ENCODE results near the gene ENG.

ENG gene

GRCh38 chr9:127814619-127815511 lies 39.6 kb downstream of the ENG start:
- DNase-seq (ENCODE audit: low read depth): no peak

- DNase-seq (ENCODE audit: low read depth): no peak
Observed at GRCh38 chr9:127813686-127814226, 40.7 kb downstream of the ENG start.

DNA sequence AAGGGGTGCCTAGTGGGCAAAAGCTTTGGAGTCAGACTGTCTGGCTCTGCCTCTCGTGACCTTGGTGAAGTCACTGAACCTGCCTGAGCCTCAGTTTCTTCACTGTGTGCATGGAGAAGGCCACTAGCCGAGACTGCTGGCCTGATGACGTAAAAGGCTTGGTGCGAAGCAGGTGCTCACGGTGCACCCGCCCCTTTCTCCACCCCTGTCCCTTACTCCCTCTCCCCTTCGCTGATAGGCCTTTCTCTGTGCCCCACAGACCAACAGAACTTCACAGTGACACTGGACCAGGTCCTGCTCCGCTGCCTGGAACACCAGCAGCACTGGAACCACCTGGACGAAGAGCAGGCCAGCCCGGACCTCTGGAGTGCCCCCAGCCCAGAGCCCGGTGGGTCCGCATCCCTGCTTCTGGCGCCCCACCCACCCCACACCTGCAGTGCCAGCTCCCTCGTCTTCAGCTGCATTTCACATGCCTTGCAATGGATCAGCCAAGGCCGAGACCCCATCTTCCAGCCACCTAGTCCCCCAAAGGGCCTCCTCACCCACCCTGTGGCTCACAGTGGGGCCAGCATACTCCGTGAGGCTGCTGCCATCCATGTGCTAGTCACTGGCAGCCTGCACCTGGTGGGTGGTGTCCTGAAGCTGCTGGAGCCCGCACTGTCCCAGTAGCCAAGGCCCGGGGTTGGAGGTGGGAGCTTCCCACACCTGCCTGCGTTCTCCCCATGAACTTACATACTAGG lies 41.4 kb downstream of the ENG start:
- no peak for DNase-seq (ENCODE audit: low read depth)

DNA sequence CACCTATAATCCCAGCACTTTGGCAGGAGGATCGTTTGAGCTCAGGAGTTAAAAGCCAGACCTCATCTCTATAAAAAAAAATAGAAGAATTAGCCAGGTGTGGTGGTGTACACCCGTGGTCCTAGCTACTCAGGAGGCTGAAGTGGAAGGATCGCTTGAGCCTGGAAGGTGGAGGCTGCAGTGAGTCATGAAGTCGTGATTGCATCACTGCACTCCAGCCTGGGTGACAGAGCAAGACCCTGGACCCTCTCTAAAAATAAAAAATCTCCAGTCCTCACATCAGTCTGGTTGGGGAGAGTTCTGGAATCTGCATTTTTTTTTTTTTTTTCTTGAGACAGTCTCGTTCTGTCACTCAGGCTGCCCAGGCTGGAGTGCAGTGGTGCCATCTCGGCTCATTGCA lies 42.4 kb downstream of the ENG start:
- no peak for DNase-seq (ENCODE audit: low read depth)

DNA sequence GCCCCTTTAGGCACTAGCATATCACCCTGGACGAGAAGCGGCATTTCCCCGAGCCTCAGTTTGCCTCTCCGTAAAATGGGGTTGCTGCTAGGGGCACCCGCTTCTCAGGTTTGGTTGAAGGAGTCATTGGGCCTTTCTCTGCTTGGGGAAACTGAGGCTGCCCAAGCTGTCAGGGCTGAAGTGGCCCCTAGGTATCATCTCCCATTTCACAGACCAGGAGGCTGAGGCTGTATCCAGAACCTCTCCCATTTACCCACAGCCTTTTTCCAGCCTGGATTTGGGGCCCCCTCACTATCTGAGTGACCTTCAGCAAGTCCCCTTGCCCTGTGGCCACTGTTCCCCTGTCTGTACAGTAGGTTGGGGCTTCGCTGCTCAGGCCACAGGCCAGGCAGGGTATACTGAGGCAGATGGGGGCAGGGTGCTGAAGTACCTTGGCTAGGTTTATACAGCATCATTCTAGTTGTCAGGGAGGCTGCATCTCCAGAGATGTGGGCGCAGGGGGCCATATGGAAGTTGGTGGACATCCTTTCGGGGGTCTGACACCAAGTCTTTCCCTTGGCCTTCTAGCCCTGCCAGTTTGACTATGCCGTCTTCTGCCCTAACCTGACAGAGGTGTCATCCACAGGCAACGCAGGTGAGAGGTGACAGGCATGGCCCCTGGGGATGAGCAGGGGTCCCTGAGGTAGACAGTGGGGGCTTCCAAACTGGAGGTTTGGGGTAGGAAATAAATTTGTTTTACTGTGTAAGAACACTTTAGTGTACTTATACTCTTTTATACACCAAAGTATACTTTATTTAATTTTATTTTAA lies 43.9 kb downstream of the ENG start:
- DNase-seq (ENCODE audit: low read depth): no peak

GRCh38 chr9:127809540-127810377 lies 44.7 kb downstream of the ENG start:
- DNase-seq (ENCODE audit: low read depth): no peak

GRCh38 chr9:127809002-127809539 lies 45.4 kb downstream of the ENG start:
- DNase-seq (ENCODE audit: low read depth): no peak

GRCh38 chr9:127808347-127809001 lies 46.0 kb downstream of the ENG start:
- no peak for DNase-seq (ENCODE audit: low read depth)

DNA sequence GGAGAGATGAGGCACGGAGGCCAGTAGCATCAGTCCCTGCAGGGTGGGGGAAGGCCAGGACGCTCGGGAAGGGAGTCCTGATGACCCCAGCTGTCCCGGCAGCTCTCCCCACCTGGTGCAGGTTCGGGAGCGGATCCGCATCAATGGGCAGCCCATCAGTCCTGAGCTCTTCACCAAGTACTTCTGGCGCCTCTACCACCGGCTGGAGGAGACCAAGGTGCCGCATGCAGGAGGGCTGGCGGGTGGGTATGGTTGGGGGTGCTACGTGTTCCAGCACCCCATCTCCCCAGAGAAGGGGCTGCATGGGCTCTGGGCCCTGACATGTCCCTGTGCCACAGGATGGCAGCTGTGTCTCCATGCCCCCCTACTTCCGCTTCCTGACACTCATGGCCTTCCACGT lies 47.6 kb downstream of the ENG start:
- DNase-seq (ENCODE audit: low read depth): no peak

- DNase-seq (ENCODE audit: low read depth): no peak
Observed at GRCh38 chr9:127805620-127806019, 48.8 kb downstream of the ENG start.

- DNase-seq (ENCODE audit: low read depth): no peak
Observed at GRCh38 chr9:127803507-127804352, 50.7 kb downstream of the ENG start.

GRCh38 chr9:127802576-127803443 lies 51.6 kb downstream of the ENG start, which contains the start of gene FPGS:
Gene FPGS, plus strand, starts transcription at chr9:127802882. Its CDS starts 43 bp downstream, at chr9:127802925.
- peak; percentile 75 for DNase-seq (ENCODE audit: low read depth)

DNA sequence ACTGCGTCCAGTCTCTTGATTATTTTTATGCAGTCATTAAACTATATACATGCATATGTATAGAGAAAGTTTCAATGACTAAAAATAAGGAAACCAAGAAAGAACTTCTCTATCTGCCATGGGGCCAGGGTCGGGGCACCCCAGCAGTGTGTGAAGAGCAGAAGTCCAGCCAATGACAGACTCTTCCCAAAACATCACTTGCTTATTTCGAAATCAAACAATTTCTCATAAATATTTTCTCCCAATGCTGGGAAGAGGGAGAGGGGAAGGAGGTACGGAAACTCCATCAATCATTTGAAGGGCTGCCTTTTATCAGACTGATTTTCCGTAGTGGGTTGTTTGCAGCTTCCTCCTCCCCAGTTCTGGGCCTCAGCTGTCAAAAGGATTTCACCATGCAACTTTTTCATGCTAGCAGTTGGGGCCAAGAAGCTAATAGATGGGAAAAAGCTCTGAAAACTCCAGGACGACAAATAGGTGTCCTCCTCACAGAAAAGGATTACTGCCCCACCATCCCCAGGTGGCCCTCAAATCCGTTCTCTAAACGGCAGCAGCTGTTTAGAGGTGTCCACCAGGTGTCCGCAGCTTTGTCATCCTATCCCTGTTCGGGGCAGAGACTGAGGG lies 52.4 kb downstream of the ENG start:
- no peak for DNase-seq (ENCODE audit: low read depth)

- no peak for DNase-seq (ENCODE audit: low read depth)
Observed at GRCh38 chr9:127796852-127797370, 57.5 kb downstream of the ENG start.

- DNase-seq (ENCODE audit: low read depth): no peak
Observed at GRCh38 chr9:127796225-127796813, 58.1 kb downstream of the ENG start.

DNA sequence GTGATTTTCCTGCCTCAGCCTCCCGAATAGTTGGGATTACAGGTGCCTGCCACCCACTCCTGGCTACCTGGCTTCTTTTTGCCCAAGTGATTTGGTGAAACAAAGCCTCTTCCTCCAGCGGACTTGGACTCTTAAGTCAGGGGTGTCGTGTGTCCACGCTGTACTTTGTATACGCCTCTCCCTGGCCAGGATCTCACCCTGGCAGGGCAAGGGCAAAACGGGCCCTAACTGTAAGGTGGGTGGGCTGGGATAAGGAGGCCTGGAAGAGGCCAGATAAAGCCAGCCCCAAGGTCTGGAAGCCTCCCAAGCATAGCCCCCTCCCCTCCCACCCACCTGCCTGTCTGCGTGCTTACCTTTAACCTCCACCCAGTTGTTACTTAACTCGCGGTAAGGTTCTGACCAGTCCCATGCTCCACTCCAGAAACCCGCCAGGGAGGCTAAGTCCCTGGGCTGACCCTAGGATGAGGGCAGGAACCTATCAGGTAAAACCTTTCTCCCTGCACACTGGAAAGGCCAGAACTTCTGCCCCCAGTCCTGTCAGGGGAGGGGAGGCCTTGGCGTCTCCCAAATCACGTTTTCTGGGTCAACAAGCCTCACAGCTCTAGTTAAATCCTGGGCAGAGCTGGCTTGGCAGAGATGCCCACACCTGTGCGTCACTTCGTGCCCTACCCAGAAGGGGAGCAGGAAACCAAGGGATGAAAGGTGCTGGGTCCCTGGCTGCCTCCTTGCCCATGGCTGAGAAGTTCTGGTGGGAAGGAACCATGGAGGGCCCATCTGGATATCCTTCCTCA lies 60.3 kb downstream of the ENG start:
- no peak for DNase-seq (ENCODE audit: low read depth)
